ENCODE data around the gene PCDHB1.

DNA sequence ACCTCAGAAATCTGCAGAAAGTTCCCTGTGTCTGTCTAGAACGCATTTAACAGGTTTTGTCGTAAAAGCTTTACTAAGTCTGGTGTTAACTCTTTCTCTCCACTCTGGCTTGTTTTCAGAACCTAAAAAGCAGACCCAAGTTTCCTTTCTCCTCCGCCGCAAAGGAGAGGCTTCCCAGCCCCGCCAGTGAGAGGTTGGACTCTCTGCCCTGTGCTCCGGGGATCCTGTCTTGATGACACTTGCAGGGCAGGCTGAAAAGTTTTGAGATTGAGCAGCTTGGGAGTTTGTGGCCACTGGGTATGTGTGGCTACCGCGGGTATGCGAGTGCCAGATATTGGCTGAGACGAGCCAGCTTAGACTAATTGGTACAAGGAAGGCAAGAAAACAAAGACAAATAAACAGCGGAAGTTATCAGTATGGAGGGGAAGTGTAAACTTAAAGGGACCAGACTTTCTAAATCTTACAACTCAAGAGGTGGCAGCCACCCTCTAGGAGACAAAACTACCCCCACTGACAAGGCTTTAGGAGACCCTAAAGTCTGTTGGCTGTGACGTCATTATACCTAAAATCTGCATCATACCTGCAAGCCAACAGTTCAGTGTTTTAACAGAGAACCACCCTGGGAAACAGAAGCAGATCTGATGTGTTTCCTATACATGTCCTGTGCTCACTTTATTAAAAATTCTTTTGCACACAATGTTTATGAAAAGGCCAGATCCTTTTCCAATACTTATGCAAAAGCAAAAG is 41.0 kb upstream of the PCDHB1 start:
- no peak for TF ChIP-seq TEAD4 (IDR thresholded peaks at IDR 0.05; ENCODE audit: low read depth, low read length)
- TF ChIP-seq POLR2A (IDR thresholded peaks at IDR 0.05; ENCODE audit: control extremely low read depth in 1 of 2, low read depth in 2 of 2, low read length in 2 of 2): no peak
- TF ChIP-seq CHD1 (IDR thresholded peaks at IDR 0.05; ENCODE audit: low read depth, low read length): no peak
- TF ChIP-seq, protein P1, sequence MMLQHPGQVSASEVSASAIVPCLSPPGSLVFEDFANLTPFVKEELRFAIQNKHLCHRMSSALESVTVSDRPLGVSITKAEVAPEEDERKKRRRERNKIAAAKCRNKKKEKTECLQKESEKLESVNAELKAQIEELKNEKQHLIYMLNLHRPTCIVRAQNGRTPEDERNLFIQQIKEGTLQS (IDR thresholded peaks at IDR 0.05; ENCODE audit: insufficient read depth, low read depth, low read length): no peak
- TF ChIP-seq, protein P2, sequence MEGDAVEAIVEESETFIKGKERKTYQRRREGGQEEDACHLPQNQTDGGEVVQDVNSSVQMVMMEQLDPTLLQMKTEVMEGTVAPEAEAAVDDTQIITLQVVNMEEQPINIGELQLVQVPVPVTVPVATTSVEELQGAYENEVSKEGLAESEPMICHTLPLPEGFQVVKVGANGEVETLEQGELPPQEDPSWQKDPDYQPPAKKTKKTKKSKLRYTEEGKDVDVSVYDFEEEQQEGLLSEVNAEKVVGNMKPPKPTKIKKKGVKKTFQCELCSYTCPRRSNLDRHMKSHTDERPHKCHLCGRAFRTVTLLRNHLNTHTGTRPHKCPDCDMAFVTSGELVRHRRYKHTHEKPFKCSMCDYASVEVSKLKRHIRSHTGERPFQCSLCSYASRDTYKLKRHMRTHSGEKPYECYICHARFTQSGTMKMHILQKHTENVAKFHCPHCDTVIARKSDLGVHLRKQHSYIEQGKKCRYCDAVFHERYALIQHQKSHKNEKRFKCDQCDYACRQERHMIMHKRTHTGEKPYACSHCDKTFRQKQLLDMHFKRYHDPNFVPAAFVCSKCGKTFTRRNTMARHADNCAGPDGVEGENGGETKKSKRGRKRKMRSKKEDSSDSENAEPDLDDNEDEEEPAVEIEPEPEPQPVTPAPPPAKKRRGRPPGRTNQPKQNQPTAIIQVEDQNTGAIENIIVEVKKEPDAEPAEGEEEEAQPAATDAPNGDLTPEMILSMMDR (IDR thresholded peaks at IDR 0.05; ENCODE audit: control extremely low read depth in 1 of 3, insufficient read depth in 1 of 3, low read depth in 1 of 3, low read length in 3 of 3): no peak
- no peak for TF ChIP-seq POLR2AphosphoS5 (IDR thresholded peaks at IDR 0.05; ENCODE audit: low read depth, low read length)
- TF ChIP-seq HDAC2 (IDR thresholded peaks at IDR 0.05; ENCODE audit: borderline replicate concordance in 1 of 2, low read depth in 2 of 2, low read length in 2 of 2): no peak
- TF ChIP-seq EP300 (IDR thresholded peaks at IDR 0.05; ENCODE audit: borderline replicate concordance in 1 of 2, low read depth in 2 of 2, low read length in 2 of 2): no peak
- no peak for TF ChIP-seq SP1 (IDR thresholded peaks at IDR 0.05; ENCODE audit: low read depth, low read length)
- TF ChIP-seq EZH2 (IDR thresholded peaks at IDR 0.05; ENCODE audit: low read depth, low read length, severe bottlenecking): no peak
- TF ChIP-seq GABPA (IDR thresholded peaks at IDR 0.05; ENCODE audit: borderline replicate concordance, insufficient read depth, low read length): no peak
- no peak for TF ChIP-seq NRF1 (IDR thresholded peaks at IDR 0.05; ENCODE audit: low read depth, low read length)
- no peak for TF ChIP-seq PHF8 (conservative IDR thresholded peaks at IDR 0.05; ENCODE audit: low read depth, low read length)

Measured in H1 (cell line).